ENCODE results near the gene CAMK1D.

DNA sequence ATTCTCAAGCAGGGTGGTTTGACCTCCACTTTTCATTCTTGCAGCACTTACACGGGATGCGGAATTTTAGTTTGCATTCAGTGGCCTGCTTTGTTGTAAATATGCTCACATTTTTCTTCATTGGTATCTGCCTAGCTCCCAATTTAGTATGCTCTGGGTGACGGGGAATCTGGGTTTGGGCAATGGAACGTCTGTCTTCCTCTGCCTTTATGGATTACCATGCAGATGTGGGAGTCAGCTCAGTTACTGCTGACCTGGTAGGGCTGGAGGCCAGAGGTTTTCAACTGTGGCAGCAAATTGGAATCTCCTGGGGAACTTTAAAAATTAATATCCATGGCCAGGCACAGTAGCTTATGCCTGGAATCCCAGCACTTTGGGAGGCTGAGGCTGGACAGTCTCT, 161.6 kb downstream of the CAMK1D start:
- TF ChIP-seq, protein P1, sequence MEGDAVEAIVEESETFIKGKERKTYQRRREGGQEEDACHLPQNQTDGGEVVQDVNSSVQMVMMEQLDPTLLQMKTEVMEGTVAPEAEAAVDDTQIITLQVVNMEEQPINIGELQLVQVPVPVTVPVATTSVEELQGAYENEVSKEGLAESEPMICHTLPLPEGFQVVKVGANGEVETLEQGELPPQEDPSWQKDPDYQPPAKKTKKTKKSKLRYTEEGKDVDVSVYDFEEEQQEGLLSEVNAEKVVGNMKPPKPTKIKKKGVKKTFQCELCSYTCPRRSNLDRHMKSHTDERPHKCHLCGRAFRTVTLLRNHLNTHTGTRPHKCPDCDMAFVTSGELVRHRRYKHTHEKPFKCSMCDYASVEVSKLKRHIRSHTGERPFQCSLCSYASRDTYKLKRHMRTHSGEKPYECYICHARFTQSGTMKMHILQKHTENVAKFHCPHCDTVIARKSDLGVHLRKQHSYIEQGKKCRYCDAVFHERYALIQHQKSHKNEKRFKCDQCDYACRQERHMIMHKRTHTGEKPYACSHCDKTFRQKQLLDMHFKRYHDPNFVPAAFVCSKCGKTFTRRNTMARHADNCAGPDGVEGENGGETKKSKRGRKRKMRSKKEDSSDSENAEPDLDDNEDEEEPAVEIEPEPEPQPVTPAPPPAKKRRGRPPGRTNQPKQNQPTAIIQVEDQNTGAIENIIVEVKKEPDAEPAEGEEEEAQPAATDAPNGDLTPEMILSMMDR (IDR thresholded peaks at IDR 0.05), result no peak
- TF ChIP-seq POLR2A (IDR thresholded peaks at IDR 0.05), result no peak
